Activated CD4-positive, alpha-beta T cell treated with anti-CD3 and anti-CD28 coated beads, Interleukin-2, amount 50 U/mL, for 16 hours (primary cell): ENCODE data around the gene BPGM.
"Not testable (repeated sequence)": the region's sequence is repeated elsewhere in the genome, so short reads cannot be mapped to it uniquely, and the experiment has no call there.

Source experiments
- DNase-seq: peaks from one replicate; pipeline ENCODE4 v3.0.0-alpha.2; 2020

The BPGM gene

DNA sequence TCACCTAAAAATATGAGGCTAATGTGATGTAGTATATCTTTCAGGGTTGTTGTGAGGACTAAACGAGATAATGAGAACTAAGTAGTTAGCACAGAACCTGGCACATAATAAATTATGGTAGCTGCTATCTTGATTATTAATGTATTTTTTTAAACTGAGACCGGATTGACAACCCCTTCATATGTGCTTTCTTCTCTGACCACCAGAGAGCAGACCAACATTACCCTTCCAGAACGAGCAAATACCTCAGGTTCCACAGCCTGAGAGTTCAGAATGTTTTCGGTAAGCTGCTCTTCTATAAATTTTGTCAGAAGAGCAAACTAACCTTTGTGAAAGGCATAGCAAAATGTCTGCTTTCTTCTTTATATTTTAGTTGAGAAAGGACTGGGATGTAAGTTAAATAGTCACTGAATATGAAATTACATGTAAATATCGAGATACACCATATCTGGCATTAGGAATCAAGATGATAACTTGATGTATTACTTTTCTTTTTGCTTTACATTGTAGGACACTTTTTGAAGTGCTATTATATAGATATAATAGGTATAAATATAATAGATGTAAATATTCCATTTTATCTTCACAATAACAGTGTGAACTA lies 13.6 kb upstream of the BPGM start:
- peak; percentile 65 for DNase-seq

DNA sequence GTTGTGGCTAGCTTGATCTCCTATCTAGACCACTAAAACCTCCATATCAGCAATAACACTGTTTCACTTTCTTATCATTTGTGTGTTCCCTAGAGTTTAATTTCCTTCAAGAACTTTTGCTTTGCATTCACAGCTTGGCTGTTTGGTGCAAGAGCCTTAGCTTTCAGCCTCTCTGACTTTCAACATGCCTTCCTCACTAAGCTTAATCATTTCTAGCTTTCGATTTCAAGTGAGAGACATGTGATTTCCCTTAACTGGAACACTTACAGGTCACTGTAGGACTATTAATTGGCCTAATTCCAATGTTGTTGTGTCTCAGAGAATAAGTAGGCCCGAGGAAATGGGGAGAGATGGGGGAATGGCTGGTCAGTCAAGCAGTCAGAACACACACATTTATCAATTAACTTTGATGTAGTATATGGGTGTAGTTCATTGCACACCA lies 10.6 kb upstream of the BPGM start:
- DNase-seq = peak; percentile 80

DNA sequence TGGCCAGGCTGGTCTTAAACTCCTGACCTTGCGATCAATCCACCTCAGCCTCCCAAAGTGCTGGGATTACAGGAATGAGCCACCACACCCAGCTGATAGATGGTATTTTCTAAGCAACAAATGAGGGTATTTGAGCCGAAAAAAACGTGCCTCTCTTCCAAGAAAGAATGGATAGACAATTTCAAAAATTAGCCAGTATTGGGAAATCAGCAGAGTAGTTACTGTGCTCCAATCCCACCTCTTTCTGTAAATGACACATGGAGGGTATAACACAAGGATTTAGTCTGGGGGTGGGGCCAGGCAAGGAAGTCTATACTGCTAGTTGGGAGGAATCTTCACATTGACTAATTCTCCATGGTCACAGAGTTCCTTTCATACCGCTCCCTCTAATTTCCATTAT lies 9.2 kb upstream of the BPGM start:
- no peak for DNase-seq

DNA sequence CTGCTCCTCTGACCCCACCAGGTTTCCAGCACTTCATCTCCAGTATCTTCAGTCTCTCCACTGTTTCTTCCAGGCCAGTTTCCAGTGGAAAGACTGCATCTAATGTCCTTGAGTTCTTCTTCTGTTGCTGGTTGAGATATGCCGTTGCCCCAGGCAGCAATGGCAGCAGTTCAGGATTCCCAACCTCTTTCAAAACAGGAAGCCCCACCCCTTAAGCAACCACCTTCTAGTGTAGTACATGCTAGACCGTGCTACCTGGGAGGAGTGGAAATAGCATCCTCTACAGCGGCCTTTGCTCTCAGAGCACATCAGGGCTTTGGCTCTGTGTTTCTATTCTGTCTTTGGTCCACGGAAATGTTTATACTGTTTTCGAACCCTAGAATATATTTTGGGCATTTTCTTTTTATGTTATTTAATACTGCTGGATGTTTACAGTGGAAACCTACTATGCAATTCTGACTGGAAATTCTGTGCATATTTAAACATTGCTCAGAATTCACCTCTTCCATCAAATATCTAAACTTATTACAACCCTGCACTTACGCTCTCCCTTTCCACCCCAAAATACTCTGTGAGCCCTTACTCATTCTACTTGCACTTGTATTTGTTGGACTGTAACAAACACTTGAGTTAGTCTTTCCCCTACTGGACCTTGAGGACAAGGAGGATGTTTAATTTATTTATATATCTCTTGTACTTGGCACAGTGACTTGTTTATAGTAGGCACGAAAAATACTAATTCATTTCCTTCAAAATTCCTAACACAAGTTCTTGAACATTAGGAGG lies 8.5 kb upstream of the BPGM start:
- no peak for DNase-seq

GRCh38 chr7:134639061-134639460 lies 7.6 kb upstream of the BPGM start:
- no peak for DNase-seq

DNA sequence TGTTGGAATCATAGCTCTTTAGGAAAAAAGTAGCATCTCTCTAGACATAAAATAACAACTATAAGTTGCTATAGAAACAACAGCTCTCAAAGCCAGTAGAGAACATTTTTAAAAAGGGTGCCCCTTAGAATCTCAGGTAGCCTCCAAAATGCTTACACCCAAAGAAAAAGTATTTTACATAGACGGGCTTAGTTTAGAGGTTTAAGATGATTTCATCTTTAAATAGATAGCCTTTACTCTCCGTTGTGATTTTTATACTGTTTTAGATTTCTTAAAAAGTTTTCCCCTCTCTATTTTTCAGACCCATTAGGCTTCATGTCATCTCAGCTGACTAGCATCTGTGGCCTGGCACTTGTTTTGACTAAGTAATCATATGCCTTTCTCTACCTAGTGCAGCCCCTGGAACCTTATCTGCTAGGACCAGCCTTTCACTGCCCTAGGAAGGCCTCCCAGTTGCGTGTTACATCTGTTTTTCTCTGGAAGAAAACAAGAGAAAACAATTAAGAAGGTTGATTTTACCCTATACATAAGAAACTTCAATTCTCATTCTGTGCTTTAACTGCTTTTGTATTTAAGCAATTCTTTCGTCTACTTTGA lies 6.9 kb upstream of the BPGM start:
- DNase-seq = no peak

- peak; percentile 36 for DNase-seq
Observed at GRCh38 chr7:134640842-134641715, 5.6 kb upstream of the BPGM start.

DNA sequence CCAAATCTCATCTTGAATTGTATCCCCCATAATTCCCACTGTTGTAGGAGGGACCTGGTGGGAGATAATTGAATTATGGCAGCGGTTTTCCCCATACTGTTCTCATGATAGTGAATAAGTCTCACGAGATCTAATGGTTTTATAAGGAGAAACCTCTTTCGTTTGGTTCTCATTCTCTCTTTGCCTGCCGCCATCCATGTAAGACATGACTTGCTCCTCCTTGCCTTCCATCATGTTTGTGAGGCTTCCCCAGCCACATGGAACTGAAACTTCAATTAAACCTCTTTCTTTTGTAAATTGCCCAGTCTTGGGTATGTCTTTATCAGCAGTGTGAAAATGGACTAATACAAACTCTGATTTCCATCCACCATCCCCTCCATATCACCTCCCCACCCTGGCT lies 4.7 kb upstream of the BPGM start:
- DNase-seq = not testable (repeated sequence)

DNA sequence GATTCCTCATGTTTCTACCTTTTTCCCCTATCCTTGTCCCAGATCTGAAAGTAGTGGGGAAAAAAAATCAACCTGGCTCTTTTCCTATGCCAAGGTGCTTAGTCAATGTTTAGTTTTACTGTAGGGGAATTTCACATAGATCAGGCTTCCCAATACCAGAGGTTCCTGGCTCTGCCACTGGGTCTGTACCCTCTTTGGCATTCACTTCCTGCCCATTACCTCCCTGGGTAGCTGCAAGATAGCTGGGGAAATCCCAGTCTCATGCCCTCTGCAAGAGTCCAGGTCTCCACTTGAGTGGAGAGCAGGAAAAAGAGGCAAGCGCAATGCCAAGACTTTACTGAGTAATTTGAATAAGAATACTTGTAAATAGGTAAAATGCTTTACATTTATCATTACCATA lies 3.5 kb upstream of the BPGM start:
- DNase-seq = no peak

DNA sequence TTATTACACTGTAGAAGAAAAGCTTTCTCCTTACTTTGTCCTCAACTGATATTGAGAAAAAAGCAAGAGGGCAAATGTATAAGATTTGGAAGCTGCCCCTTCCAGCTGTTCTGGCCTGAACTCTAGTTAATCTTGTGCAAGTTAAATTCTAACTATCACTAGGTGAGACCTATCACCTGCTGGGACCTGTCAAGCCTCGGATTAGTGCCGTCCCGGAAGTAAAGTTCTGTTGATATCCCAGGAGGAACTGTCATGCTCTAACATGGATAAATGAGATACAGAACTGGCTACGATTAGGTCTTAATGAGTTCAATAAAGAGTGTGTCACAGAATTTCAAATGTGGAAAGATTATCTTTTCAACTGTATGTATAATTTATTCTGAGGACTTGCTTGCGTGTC lies 1.2 kb upstream of the BPGM start:
- no peak for DNase-seq

DNA sequence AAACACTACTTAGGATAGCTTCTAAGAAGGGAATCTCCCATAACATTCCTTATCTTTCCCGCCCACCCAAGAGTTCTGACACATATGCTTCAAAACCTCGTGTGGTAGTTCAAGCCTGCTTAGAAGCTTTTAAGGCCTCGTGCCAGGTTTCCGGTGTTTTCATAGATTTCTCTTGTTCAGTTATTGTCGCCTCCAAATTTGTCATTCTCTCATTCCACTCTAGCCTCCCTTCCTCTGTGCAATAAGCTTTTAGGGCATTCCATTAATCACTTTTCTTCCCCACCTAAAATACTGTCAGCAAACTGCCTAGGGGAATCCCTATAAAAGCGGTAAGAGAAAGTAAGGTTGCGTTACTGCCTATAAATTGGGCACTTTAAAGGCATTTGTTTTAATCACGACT lies 718 bp upstream of the BPGM start:
- no peak for DNase-seq

DNA sequence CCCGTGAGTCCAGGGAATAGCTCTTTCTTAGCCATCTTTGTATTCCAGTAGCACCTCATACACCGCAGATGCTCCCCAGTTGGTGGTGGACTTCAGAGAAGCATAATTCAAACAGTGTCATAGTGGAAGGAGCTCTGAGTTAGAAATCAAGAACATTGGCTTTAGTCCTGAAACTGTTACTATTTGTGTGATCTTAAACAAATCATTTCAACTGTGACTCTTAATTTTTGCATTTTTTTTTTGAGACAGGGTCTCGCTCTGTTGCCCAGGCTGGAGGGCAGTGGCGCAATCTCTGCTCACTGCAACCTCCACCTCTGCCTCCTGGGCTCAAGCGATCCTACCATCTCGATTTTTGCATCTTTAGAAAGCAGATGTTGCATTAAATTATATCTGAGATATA lies 1.8 kb downstream of the BPGM start:
- DNase-seq = no peak

DNA sequence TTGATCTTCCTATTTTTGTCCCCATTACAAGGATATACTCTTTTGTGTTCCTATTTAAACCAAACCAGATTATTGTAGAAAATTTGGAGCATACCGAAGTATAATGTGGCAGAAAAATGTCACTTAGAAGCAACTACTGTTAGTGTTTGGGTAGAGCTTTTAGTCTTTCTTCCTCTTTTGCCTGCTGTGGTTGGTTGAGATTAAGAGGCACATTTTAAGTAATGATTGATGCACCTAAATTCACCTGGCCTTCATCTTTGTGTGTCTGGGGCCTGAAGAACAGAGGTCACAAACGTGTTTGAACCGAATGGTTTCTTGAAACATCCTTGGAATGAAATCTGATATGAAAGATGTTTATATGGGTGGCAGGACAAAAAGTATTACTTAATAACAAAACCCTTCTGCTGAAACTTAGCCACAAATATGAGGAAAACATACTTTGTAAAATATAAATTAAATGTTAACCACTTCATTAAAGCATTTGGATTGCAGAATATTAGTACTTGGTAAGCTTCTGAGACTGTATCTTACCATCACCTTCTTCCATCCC lies 2.6 kb downstream of the BPGM start:
- no peak for DNase-seq

DNA sequence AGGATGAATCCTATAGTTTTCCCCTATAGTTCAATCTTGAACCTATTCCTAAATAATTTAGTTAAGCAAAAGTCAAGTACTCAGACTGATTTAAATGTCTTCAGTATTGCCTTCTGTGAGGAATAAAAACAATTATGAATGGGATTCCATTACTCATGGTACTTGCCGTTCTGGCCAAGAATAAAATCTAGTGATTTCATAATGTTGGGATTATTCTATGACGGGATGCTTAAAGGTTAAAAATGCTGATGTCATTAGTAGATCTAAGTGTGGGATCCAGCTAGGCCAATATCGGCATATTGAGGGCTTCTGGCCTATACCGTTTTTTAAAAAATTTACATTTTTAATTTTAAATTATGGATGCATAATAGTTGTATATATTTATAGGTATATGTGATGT lies 5.3 kb downstream of the BPGM start:
- DNase-seq = no peak

- DNase-seq = peak; percentile 75
Observed at GRCh38 chr7:134654104-134654775, 7.6 kb downstream of the BPGM start.

GRCh38 chr7:134657526-134657925 lies 10.9 kb downstream of the BPGM start:
- no peak for DNase-seq

GRCh38 chr7:134660242-134660785 lies 13.7 kb downstream of the BPGM start:
- no peak for DNase-seq

DNA sequence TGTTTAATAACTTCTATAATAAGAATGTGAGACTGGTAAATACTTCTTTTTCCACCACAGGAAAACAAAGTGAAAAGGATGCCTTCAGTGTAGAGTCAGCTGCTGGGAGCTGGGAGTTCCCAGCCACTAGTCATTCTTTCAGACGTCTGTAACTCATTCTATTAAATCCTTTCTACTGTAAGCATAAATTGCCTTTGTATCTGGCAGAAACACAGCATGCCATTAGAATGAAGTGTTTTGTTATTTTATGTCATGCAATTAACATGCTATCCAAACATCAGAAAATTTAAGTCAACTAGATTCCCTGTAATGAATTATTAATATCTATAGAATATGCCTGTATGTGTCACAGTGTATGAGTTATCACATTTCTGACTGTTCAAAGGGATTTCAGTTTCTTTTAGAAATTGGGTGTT lies 14.3 kb downstream of the BPGM start:
- DNase-seq = no peak

GRCh38 chr7:134662166-134662870 lies 15.7 kb downstream of the BPGM start:
- no peak for DNase-seq

DNA sequence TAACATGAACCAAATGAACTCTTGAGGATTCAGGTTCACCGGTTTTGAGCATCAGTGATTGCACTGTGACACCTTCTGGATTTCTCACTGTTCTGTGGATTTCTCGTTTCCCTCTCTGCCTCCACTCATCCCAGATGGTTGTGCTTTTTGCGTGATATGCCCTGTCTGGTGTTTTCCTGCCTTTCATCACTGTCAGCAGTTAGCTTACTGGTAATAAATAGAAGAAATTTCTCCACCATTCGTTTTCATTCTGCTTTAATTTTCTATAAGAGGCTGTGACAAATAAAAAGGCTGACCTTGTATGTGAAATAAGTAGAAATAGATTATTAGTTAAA lies 16.2 kb downstream of the BPGM start:
- no peak for DNase-seq

GRCh38 chr7:134665045-134665444 lies 18.4 kb downstream of the BPGM start:
- DNase-seq = not testable (repeated sequence)

- DNase-seq = peak; percentile 42
Observed at GRCh38 chr7:134667899-134668298, 21.2 kb downstream of the BPGM start.
